Measurements from ENCODE around the gene MREG.

The MREG gene

GRCh38 chr2:216013080-216013909, at the start of gene MREG:
MREG (minus strand) TSS chr2:216013551; CDS start chr2:216013327, 224 bp downstream.
- Histone ChIP-seq H3K36me3 (ENCODE audit: insufficient read depth, insufficient read length, low read length) (no peaks in the 10 kb centered on the region), H3K9ac (ENCODE audit: insufficient read length, low read depth) (peak within 1 kb of the TSS; percentile 88), H3K4me1 (ENCODE audit: insufficient read depth, insufficient read length) (no peaks in the 10 kb centered on the region), H3K27me3 (ENCODE audit: insufficient read depth, insufficient read length) (no peaks in the 10 kb centered on the region), H3K4me3 (ENCODE audit: insufficient read length, low read depth) (peak within 1 kb of the TSS; percentile 77), H3K9me3 (ENCODE audit: insufficient read depth, low read length) (no peaks in the 10 kb centered on the region)
- DNase-seq (ENCODE audit: low read depth, low spot score) = peak; percentile 80
- no peak for TF ChIP-seq SUZ12 (IDR thresholded peaks at IDR 0.05; ENCODE audit: extremely low read depth, insufficient read depth, insufficient read length)
- no peak for TF ChIP-seq YY1 (IDR thresholded peaks at IDR 0.05; ENCODE audit: insufficient read depth, insufficient read length)
- TF ChIP-seq ZNF274 (IDR thresholded peaks at IDR 0.05; ENCODE audit: low read depth, low read length) = no peak

- H3K4me3 ChIP-seq (ENCODE audit: insufficient read length, low read depth) = no peak overlapping the region
- H3K9me3 ChIP-seq (ENCODE audit: insufficient read depth, low read length) = no peaks in the 10 kb centered on the region
- TF ChIP-seq ZNF274 (IDR thresholded peaks at IDR 0.05; ENCODE audit: low read depth, low read length) (no peak), SUZ12 (IDR thresholded peaks at IDR 0.05; ENCODE audit: extremely low read depth, insufficient read depth, insufficient read length) (no peak), YY1 (IDR thresholded peaks at IDR 0.05; ENCODE audit: insufficient read depth, insufficient read length) (no peak)
- peaks cover 3% of the 10 kb centered on the region for H3K4me1 ChIP-seq (ENCODE audit: insufficient read depth, insufficient read length)
- H3K36me3 ChIP-seq (ENCODE audit: insufficient read depth, insufficient read length, low read length) = peaks cover 2% of the 10 kb centered on the region
- no peak for DNase-seq (ENCODE audit: low read depth, low spot score)
- no peaks in the 10 kb centered on the region for H3K27me3 ChIP-seq (ENCODE audit: insufficient read depth, insufficient read length)
- H3K9ac ChIP-seq (ENCODE audit: insufficient read length, low read depth) = no peak overlapping the region
Observed at GRCh38 chr2:216059233-216059834, 46.0 kb upstream of the MREG start.

GRCh38 chr2:216057688-216058193, 44.4 kb upstream of the MREG start:
- no peaks in the 10 kb centered on the region for H3K36me3 ChIP-seq (ENCODE audit: insufficient read depth, insufficient read length, low read length)
- peaks cover 3% of the 10 kb centered on the region for H3K4me1 ChIP-seq (ENCODE audit: insufficient read depth, insufficient read length)
- H3K9me3 ChIP-seq (ENCODE audit: insufficient read depth, low read length) = no peaks in the 10 kb centered on the region
- no peaks in the 10 kb centered on the region for H3K27me3 ChIP-seq (ENCODE audit: insufficient read depth, insufficient read length)
- no peak overlapping the region for H3K4me3 ChIP-seq (ENCODE audit: insufficient read length, low read depth)
- TF ChIP-seq SUZ12 (IDR thresholded peaks at IDR 0.05; ENCODE audit: extremely low read depth, insufficient read depth, insufficient read length) = no peak
- TF ChIP-seq ZNF274 (IDR thresholded peaks at IDR 0.05; ENCODE audit: low read depth, low read length) = no peak
- no peak for TF ChIP-seq YY1 (IDR thresholded peaks at IDR 0.05; ENCODE audit: insufficient read depth, insufficient read length)
- DNase-seq (ENCODE audit: low read depth, low spot score) = no peak
- H3K9ac ChIP-seq (ENCODE audit: insufficient read length, low read depth) = no peak overlapping the region

GRCh38 chr2:216056739-216057138, 43.4 kb upstream of the MREG start:
- Histone ChIP-seq H3K4me3 (ENCODE audit: insufficient read length, low read depth) (no peak overlapping the region), H3K4me1 (ENCODE audit: insufficient read depth, insufficient read length) (peaks cover 3% of the 10 kb centered on the region), H3K27me3 (ENCODE audit: insufficient read depth, insufficient read length) (no peaks in the 10 kb centered on the region), H3K9me3 (ENCODE audit: insufficient read depth, low read length) (no peaks in the 10 kb centered on the region), H3K9ac (ENCODE audit: insufficient read length, low read depth) (no peak overlapping the region), H3K36me3 (ENCODE audit: insufficient read depth, insufficient read length, low read length) (no peaks in the 10 kb centered on the region)
- TF ChIP-seq SUZ12 (IDR thresholded peaks at IDR 0.05; ENCODE audit: extremely low read depth, insufficient read depth, insufficient read length) = no peak
- no peak for DNase-seq (ENCODE audit: low read depth, low spot score)

- TF ChIP-seq YY1 (IDR thresholded peaks at IDR 0.05; ENCODE audit: insufficient read depth, insufficient read length) (no peak), ZNF274 (IDR thresholded peaks at IDR 0.05; ENCODE audit: low read depth, low read length) (no peak), SUZ12 (IDR thresholded peaks at IDR 0.05; ENCODE audit: extremely low read depth, insufficient read depth, insufficient read length) (no peak)
Observed at GRCh38 chr2:216055680-216056079, 42.3 kb upstream of the MREG start.

GRCh38 chr2:216052420-216052819, 39.1 kb upstream of the MREG start:
- Histone ChIP-seq H3K27me3 (ENCODE audit: insufficient read depth, insufficient read length) (no peaks in the 10 kb centered on the region), H3K9ac (ENCODE audit: insufficient read length, low read depth) (no peak overlapping the region), H3K4me3 (ENCODE audit: insufficient read length, low read depth) (no peak overlapping the region), H3K9me3 (ENCODE audit: insufficient read depth, low read length) (no peaks in the 10 kb centered on the region), H3K36me3 (ENCODE audit: insufficient read depth, insufficient read length, low read length) (peaks cover 6% of the 10 kb centered on the region), H3K4me1 (ENCODE audit: insufficient read depth, insufficient read length) (peaks cover 3% of the 10 kb centered on the region)
- DNase-seq (ENCODE audit: low read depth, low spot score) = no peak
- TF ChIP-seq YY1 (IDR thresholded peaks at IDR 0.05; ENCODE audit: insufficient read depth, insufficient read length) (no peak), SUZ12 (IDR thresholded peaks at IDR 0.05; ENCODE audit: extremely low read depth, insufficient read depth, insufficient read length) (no peak), ZNF274 (IDR thresholded peaks at IDR 0.05; ENCODE audit: low read depth, low read length) (no peak)

More at GRCh38 chr2:216055680-216056079, 42.3 kb upstream of the MREG start:
- no peaks in the 10 kb centered on the region for H3K27me3 ChIP-seq (ENCODE audit: insufficient read depth, insufficient read length)
- no peak for DNase-seq (ENCODE audit: low read depth, low spot score)
- H3K9ac ChIP-seq (ENCODE audit: insufficient read length, low read depth) = no peak overlapping the region
- peaks cover 2% of the 10 kb centered on the region for H3K36me3 ChIP-seq (ENCODE audit: insufficient read depth, insufficient read length, low read length)
- H3K4me3 ChIP-seq (ENCODE audit: insufficient read length, low read depth) = no peak overlapping the region
- no peaks in the 10 kb centered on the region for H3K9me3 ChIP-seq (ENCODE audit: insufficient read depth, low read length)
- H3K4me1 ChIP-seq (ENCODE audit: insufficient read depth, insufficient read length) = peaks cover 3% of the 10 kb centered on the region

GRCh38 chr2:216051350-216051749, 38.0 kb upstream of the MREG start:
- no peaks in the 10 kb centered on the region for H3K27me3 ChIP-seq (ENCODE audit: insufficient read depth, insufficient read length)
- no peak for DNase-seq (ENCODE audit: low read depth, low spot score)
- H3K36me3 ChIP-seq (ENCODE audit: insufficient read depth, insufficient read length, low read length) = peaks cover 12% of the 10 kb centered on the region
- H3K4me3 ChIP-seq (ENCODE audit: insufficient read length, low read depth) = no peak overlapping the region
- TF ChIP-seq ZNF274 (IDR thresholded peaks at IDR 0.05; ENCODE audit: low read depth, low read length) (no peak), YY1 (IDR thresholded peaks at IDR 0.05; ENCODE audit: insufficient read depth, insufficient read length) (no peak), SUZ12 (IDR thresholded peaks at IDR 0.05; ENCODE audit: extremely low read depth, insufficient read depth, insufficient read length) (no peak)
- no peaks in the 10 kb centered on the region for H3K9me3 ChIP-seq (ENCODE audit: insufficient read depth, low read length)
- peaks cover 3% of the 10 kb centered on the region for H3K4me1 ChIP-seq (ENCODE audit: insufficient read depth, insufficient read length)
- no peak overlapping the region for H3K9ac ChIP-seq (ENCODE audit: insufficient read length, low read depth)

Data from NT2/D1 (cell line).